ENCODE data around the gene KDM4C.

Gene KDM4C

DNA sequence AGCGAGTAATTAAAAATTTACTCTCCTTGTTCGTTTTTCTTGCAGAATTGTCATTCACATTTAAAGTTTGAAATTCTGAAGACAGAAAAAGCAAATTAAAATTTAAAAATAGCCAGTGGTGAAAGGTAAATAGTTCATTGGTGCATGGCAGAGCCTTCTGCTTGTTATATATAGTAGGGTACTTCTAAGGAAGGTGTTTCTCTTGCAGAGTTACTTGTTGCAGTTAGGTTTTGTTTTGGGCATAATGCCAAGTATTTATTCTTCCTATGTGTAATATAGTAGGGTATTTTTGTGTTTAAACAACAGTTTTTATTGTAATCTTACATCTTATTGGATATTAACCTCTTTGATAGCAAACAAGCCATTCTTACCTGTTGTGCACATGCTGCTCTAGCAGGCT lies 179.4 kb downstream of the KDM4C start:
- Histone ChIP-seq H3K27me3 (replicated peaks; ENCODE audit: control insufficient read depth, insufficient read depth, low read length) (no peaks in the 10 kb centered on the region), H3K36me3 (ENCODE audit: control insufficient read depth, insufficient read depth, low read length) (no peaks in the 10 kb centered on the region), H3K4me3 (replicated peaks; ENCODE audit: low read depth, low read length) (no peak overlapping the region)
- TF ChIP-seq, protein P1, sequence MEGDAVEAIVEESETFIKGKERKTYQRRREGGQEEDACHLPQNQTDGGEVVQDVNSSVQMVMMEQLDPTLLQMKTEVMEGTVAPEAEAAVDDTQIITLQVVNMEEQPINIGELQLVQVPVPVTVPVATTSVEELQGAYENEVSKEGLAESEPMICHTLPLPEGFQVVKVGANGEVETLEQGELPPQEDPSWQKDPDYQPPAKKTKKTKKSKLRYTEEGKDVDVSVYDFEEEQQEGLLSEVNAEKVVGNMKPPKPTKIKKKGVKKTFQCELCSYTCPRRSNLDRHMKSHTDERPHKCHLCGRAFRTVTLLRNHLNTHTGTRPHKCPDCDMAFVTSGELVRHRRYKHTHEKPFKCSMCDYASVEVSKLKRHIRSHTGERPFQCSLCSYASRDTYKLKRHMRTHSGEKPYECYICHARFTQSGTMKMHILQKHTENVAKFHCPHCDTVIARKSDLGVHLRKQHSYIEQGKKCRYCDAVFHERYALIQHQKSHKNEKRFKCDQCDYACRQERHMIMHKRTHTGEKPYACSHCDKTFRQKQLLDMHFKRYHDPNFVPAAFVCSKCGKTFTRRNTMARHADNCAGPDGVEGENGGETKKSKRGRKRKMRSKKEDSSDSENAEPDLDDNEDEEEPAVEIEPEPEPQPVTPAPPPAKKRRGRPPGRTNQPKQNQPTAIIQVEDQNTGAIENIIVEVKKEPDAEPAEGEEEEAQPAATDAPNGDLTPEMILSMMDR (IDR thresholded peaks at IDR 0.05; ENCODE audit: insufficient read depth, low read length, poor library complexity, severe bottlenecking), result no peak
- DNase-seq (ENCODE audit: extremely low read depth, insufficient read length), result no peak

DNA sequence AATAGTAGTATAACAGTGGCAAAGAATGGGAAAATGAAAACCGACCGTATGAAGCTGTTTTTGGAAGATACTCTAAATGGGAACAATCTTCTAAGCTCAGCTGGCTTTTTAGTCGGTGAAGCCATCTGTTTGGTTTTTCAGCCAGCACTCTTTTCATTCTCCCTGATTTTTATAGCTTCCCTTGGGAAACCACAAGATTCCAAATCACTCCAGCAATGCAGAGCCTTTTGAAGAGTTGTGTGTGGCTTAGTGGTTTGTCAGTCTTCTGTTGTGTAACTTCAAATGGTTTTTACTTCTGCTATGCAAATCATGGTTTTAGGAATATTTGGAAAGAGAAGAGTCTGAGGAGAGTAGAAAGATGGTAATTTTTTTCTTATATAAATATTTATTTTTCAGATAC lies 180.7 kb downstream of the KDM4C start:
- Histone ChIP-seq H3K36me3 (ENCODE audit: control insufficient read depth, insufficient read depth, low read length) (no peaks in the 10 kb centered on the region), H3K27me3 (replicated peaks; ENCODE audit: control insufficient read depth, insufficient read depth, low read length) (no peaks in the 10 kb centered on the region), H3K4me3 (replicated peaks; ENCODE audit: low read depth, low read length) (no peak overlapping the region)
- DNase-seq (ENCODE audit: extremely low read depth, insufficient read length), result no peak
- TF ChIP-seq, protein P1 (IDR thresholded peaks at IDR 0.05; ENCODE audit: insufficient read depth, low read length, poor library complexity, severe bottlenecking), result no peak

DNA sequence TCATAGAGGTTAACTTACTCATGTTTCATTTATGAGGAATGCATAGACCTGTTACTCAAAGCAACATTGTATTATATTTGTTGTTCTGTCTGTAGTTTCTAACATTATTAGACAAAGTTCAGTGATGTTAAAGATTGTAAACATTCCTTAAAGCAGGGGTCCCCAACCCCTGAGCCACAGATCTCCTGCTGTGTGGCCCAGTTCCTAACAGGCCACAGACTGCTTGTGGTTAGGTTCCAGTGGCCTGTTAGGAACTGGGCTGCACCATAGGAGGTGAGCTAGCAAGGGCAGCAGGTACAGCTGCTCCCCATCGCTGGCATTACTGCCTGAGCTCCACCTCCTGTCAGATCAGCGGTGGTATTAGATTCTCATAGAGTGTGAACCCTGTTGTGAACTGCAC lies 181.1 kb downstream of the KDM4C start:
- Histone ChIP-seq H3K27me3 (replicated peaks; ENCODE audit: control insufficient read depth, insufficient read depth, low read length) (no peaks in the 10 kb centered on the region), H3K36me3 (ENCODE audit: control insufficient read depth, insufficient read depth, low read length) (no peaks in the 10 kb centered on the region), H3K4me3 (replicated peaks; ENCODE audit: low read depth, low read length) (no peak overlapping the region)
- DNase-seq (ENCODE audit: extremely low read depth, insufficient read length), result no peak
- TF ChIP-seq, protein P1 (IDR thresholded peaks at IDR 0.05; ENCODE audit: insufficient read depth, low read length, poor library complexity, severe bottlenecking), result no peak

DNA sequence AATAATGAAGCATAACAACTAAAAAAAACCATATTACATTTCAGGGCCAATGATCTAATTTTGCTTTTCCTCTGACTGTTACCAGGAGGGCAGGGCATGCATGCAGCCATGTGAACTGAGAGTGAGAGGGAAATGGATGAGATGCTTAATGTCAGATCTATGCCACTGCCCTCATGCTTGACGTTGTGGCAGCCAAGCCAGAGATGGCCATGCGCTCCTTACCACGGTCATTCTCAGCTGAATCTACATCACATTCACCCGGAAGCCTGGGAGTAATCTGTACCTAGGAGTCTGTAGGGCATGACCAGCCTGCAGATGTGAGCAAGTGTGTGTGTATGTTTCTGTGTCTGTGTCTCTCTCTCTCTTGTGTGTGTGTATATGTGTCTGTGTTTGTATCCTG lies 183.7 kb downstream of the KDM4C start:
- TF ChIP-seq, protein P1 (IDR thresholded peaks at IDR 0.05; ENCODE audit: insufficient read depth, low read length, poor library complexity, severe bottlenecking), result no peak
- no peak for DNase-seq (ENCODE audit: extremely low read depth, insufficient read length)
- Histone ChIP-seq H3K4me3 (replicated peaks; ENCODE audit: low read depth, low read length) (no peak overlapping the region), H3K27me3 (replicated peaks; ENCODE audit: control insufficient read depth, insufficient read depth, low read length) (no peaks in the 10 kb centered on the region), H3K36me3 (ENCODE audit: control insufficient read depth, insufficient read depth, low read length) (no peaks in the 10 kb centered on the region)

DNA sequence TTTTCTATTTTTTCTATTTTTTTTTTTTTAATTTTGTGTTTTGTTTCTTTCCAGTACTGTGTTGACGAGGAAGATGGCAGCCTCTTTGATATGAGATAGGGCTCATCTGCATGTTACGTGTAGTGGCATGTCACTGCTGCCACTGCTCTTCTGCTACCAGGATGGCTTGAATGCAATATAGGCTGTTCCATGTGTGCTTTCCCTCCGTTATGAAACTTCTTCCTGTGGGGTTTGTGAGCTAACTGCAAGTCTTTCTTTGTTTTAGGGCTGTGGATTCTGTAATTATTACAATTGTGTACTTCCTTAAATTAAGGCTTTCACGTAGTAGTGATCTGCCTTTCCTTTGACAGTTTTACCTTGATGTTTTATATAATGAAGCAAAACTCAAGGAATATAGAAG lies 184.6 kb downstream of the KDM4C start:
- H3K36me3 ChIP-seq (ENCODE audit: control insufficient read depth, insufficient read depth, low read length), result no peaks in the 10 kb centered on the region
- H3K27me3 ChIP-seq (replicated peaks; ENCODE audit: control insufficient read depth, insufficient read depth, low read length), result no peaks in the 10 kb centered on the region
- no peak for DNase-seq (ENCODE audit: extremely low read depth, insufficient read length)
- TF ChIP-seq, protein P1 (IDR thresholded peaks at IDR 0.05; ENCODE audit: insufficient read depth, low read length, poor library complexity, severe bottlenecking), result no peak
- no peak overlapping the region for H3K4me3 ChIP-seq (replicated peaks; ENCODE audit: low read depth, low read length)

DNA sequence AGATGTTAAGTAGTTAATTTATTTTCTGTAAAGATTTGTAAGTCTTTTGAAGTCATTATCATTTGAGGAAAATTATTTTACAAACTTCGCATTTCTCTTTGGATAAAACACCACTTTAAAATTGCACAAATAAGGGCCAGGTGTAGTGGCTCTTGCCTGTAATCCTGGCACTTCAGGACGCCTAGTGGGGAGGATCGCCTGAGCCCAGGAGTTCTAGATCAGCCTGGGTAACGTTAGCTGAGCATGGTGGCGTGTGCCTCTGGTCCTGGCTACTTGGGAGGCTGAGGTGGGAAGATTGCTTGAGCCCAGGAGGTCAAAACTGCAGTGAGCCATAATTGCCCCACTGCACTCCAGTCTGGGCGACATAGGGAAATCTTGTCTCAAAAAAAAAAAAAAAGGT lies 185.5 kb downstream of the KDM4C start:
- Histone ChIP-seq H3K4me3 (replicated peaks; ENCODE audit: low read depth, low read length) (no peak overlapping the region), H3K27me3 (replicated peaks; ENCODE audit: control insufficient read depth, insufficient read depth, low read length) (no peaks in the 10 kb centered on the region), H3K36me3 (ENCODE audit: control insufficient read depth, insufficient read depth, low read length) (no peaks in the 10 kb centered on the region)
- TF ChIP-seq, protein P1 (IDR thresholded peaks at IDR 0.05; ENCODE audit: insufficient read depth, low read length, poor library complexity, severe bottlenecking), result no peak
- DNase-seq (ENCODE audit: extremely low read depth, insufficient read length), result no peak

Measured in GM06990 (cell line).